GM12892 (cell line): ENCODE data around the gene MTMR2.
"Not testable (repeated sequence)": the region's sequence is repeated elsewhere in the genome, so short reads cannot be mapped to it uniquely, and the experiment has no call there.

Experiments used
- POLR2A ChIP-seq: IDR thresholded peaks from 2 replicates; pipeline ENCODE4 v1.6.1; 2011; ENCODE audit warnings: low read depth, low read length, control low read depth
- POLR2AphosphoS5 ChIP-seq: IDR thresholded peaks from 2 replicates; pipeline ENCODE4 v1.6.1; 2011; ENCODE audit warnings: low read depth, low read length, control low read depth

DNA sequence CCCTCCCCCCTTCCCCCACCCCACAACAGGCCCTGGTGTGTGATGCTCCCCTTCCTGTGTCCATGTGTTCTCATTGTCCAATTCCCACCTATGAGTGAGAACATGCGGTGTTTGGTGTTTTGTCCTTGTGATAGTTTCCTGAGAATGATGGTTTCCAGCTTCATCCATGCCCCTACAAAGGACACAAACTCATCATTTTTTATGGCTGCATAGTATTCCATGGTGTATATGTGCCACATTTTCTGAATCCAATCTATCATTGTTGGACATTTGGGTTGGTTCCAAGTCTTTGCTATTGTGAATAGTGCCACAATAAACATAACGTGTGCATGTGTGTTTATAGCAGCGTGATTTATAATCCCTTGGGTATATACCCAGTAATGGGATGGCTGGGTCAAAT, 53.0 kb downstream of the MTMR2 start:
- not testable (repeated sequence) for TF ChIP-seq POLR2AphosphoS5, POLR2A
